ENCODE measurements around the gene RIBC2. TPM values are rescaled to one million over a fixed set of nuclear protein-coding genes. Genes with fewer than 3 reads are reported as not detected.
"Not testable (repeated sequence)": the region's sequence is repeated elsewhere in the genome, so short reads cannot be mapped to it uniquely, and the experiment has no call there.

Gene RIBC2
- total and polyA plus RNA-seq, 2 of the 13 experiments (the other 11 are each of a cell fraction or from before 2014, with no cell fraction given) = 0.55 TPM; not detected in 1

GRCh38 chr22:45440688-45441087 lies 27.2 kb downstream of the RIBC2 start:
- H3K27me3 ChIP-seq (ENCODE audit: control insufficient read depth in 1 of 2, insufficient read depth in 2 of 2, low read length in 2 of 2); DNase-seq (ENCODE audit: low spot score); H3K9me3 ChIP-seq (ENCODE audit: low read length); FAIRE-seq; H3K79me2 ChIP-seq (ENCODE audit: insufficient read depth, low read length); BruUV-seq (replicated peaks); H2AFZ ChIP-seq (ENCODE audit: low read length); H3K9ac ChIP-seq (ENCODE audit: insufficient read depth, low read depth, low read length); H3K36me3 ChIP-seq (replicated peaks in 1 of 2; ENCODE audit: control insufficient read depth in 1 of 2, insufficient read depth in 2 of 2, low read length in 2 of 2); ATAC-seq; H4K20me1 ChIP-seq (ENCODE audit: insufficient read depth, low read length); H3K27ac ChIP-seq (ENCODE audit: extremely low read length, insufficient read depth, low read length); TF ChIP-seq LCORL (IDR thresholded peaks at IDR 0.05): not testable (repeated sequence)
- Histone ChIP-seq H3K4me3 (replicated peaks in 1 of 3; ENCODE audit: insufficient read depth in 1 of 3, low read depth in 2 of 3, low read length in 3 of 3) (peak overlapping the region in 2 of 3 experiments; percentile 32 to 44; a peak in 3 of 6 replicates), H3K4me2 (ENCODE audit: low read depth, low read length) (peak overlapping the region; percentile 75), H3K4me1 (ENCODE audit: insufficient read depth, low read length) (peaks cover 51% of the 10 kb centered on the region)
- intact Hi-C loops (cut with micrococcal nuclease; ENCODE audit: unreplicated experiment) (loop anchor here (1.0 to 5.0 kb wide), 2 partner anchors 42 to 113 kb away; no protein-coding TSS in a partner anchor), in situ Hi-C loops (cut with HindIII; ENCODE audit: extremely low pct_ligation_motif_present, low pct_unique_long_range_greater_than_20kb) (loop anchor here (5.0 kb wide), 1 partner anchor 112 kb away; no protein-coding TSS in a partner anchor)
- ChIA-PET CTCF (ENCODE audit: low intra/inter-chr PET ratio, low total read pairs) (interaction anchor here (1.7 to 2.3 kb wide), 2 partner anchors 22 to 113 kb away, joined by 7 to 32 read pairs; no protein-coding TSS in a partner anchor), POLR2A (interaction anchor here (2.7 kb wide), 1 partner anchor 62 kb away, joined by 12 read pairs; the partner anchor contains the start of gene FBLN1)
- WGBS (ENCODE audit: low lambda C conversion rate) = 2% methylated on average over 12 of the region's 13 CpGs
- TF ChIP-seq ZNF317 (CRISPR knock-in tag; IDR thresholded peaks at IDR 0.05) (peak; percentile 66; the same call in 1 of the 2 replicates), LCORL (CRISPR knock-in tag; IDR thresholded peaks at IDR 0.05) (0 out of 2 replicates have a peak, but pooled peaks have one; percentile 1)

GRCh38 chr22:45441138-45441537 lies 27.6 kb downstream of the RIBC2 start:
- Histone ChIP-seq H3K9ac (ENCODE audit: insufficient read depth, low read depth, low read length) (no peak overlapping the region), H3K4me3 (replicated peaks in 1 of 3; ENCODE audit: insufficient read depth in 1 of 3, low read depth in 2 of 3, low read length in 3 of 3) (peak overlapping the region; percentile 22 to 44 (median 32); a peak in 4 of 6 replicates), H3K9me3 (ENCODE audit: low read length) (no peaks in the 10 kb centered on the region), H2AFZ (ENCODE audit: low read length) (no peak overlapping the region), H3K4me2 (ENCODE audit: low read depth, low read length) (peak overlapping the region; percentile 75), H3K79me2 (ENCODE audit: insufficient read depth, low read length) (no peaks in the 10 kb centered on the region), H3K27ac (ENCODE audit: extremely low read length, insufficient read depth, low read length) (no peak overlapping the region), H4K20me1 (ENCODE audit: insufficient read depth, low read length) (no peaks in the 10 kb centered on the region), H3K36me3 (replicated peaks in 1 of 2; ENCODE audit: control insufficient read depth in 1 of 2, insufficient read depth in 2 of 2, low read length in 2 of 2) (no peaks in the 10 kb centered on the region), H3K4me1 (ENCODE audit: insufficient read depth, low read length) (peaks cover 47% of the 10 kb centered on the region), H3K27me3 (ENCODE audit: control insufficient read depth in 1 of 2, insufficient read depth in 2 of 2, low read length in 2 of 2) (no peaks in the 10 kb centered on the region)
- DNase-seq (ENCODE audit: low spot score) (peak; percentile 71), ATAC-seq (peak; percentile 97), FAIRE-seq (peak; percentile 79)
- intact Hi-C loops (cut with micrococcal nuclease; ENCODE audit: unreplicated experiment) = loop anchor here (1.0 to 5.0 kb wide), 2 partner anchors 41 to 112 kb away; no protein-coding TSS in a partner anchor
- ChIA-PET CTCF (ENCODE audit: low intra/inter-chr PET ratio, low total read pairs) (interaction anchor here (1.7 to 2.3 kb wide), 2 partner anchors 21 to 113 kb away, joined by 7 to 32 read pairs; no protein-coding TSS in a partner anchor), POLR2A (interaction anchor here (1.1 to 2.7 kb wide), 2 partner anchors 62 to 113 kb away, joined by 6 to 12 read pairs; partner anchors contain the start of gene FBLN1)
- in situ Hi-C loops (cut with HindIII; ENCODE audit: extremely low pct_ligation_motif_present, low pct_unique_long_range_greater_than_20kb) = loop anchor here (5.0 kb wide), 1 partner anchor 111 kb away; no protein-coding TSS in a partner anchor
- 3% methylated on average over 10 of the region's 10 CpGs for WGBS (ENCODE audit: low lambda C conversion rate)
- no TSS peak for BruUV-seq (replicated peaks)
- TF ChIP-seq, protein P1, sequence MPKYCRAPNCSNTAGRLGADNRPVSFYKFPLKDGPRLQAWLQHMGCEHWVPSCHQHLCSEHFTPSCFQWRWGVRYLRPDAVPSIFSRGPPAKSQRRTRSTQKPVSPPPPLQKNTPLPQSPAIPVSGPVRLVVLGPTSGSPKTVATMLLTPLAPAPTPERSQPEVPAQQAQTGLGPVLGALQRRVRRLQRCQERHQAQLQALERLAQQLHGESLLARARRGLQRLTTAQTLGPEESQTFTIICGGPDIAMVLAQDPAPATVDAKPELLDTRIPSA (CRISPR knock-in tag; IDR thresholded peaks at IDR 0.05; ENCODE audit: borderline replicate concordance) = no peak
- no peak for TF ChIP-seq ZBTB21 (CRISPR knock-in tag; IDR thresholded peaks at IDR 0.05)
- peak; percentile 72 for TF ChIP-seq SAP130 (CRISPR knock-in tag; IDR thresholded peaks at IDR 0.05; ENCODE audit: low read depth)
- TF ChIP-seq RFXAP (CRISPR knock-in tag; IDR thresholded peaks at IDR 0.05; ENCODE audit: borderline replicate concordance) = no peak
- TF ChIP-seq MYC (CRISPR knock-in tag; IDR thresholded peaks at IDR 0.05; ENCODE audit: borderline replicate concordance) = 0 out of 2 replicates have a peak, but pooled peaks have one; percentile 24
- TF ChIP-seq ZNF530 (CRISPR knock-in tag; IDR thresholded peaks at IDR 0.05; ENCODE audit: low read depth) = no peak
- TF ChIP-seq ZNF17 (CRISPR knock-in tag; IDR thresholded peaks at IDR 0.05) = no peak
- TF ChIP-seq NRL (CRISPR knock-in tag; IDR thresholded peaks at IDR 0.05; ENCODE audit: borderline replicate concordance) = no peak
- TF ChIP-seq SMAD3 (CRISPR knock-in tag; IDR thresholded peaks at IDR 0.05) = 0 out of 2 replicates have a peak, but pooled peaks have one; percentile 43
- TF ChIP-seq ZNF780A (CRISPR knock-in tag; IDR thresholded peaks at IDR 0.05) = no peak
- TF ChIP-seq TAF1 (CRISPR knock-in tag; IDR thresholded peaks at IDR 0.05) = no peak
- TF ChIP-seq FOSL2 (CRISPR knock-in tag; IDR thresholded peaks at IDR 0.05) = peak; percentile 26; the same call in 1 of the 2 replicates
- TF ChIP-seq ZNF577 (CRISPR knock-in tag; IDR thresholded peaks at IDR 0.05; ENCODE audit: borderline replicate concordance, low read depth) = no peak
- 0 out of 2 replicates have a peak, but pooled peaks have one; percentile 21 for TF ChIP-seq IRF2 (CRISPR knock-in tag; IDR thresholded peaks at IDR 0.05)
- peak; percentile 76 for TF ChIP-seq TEAD3 (CRISPR knock-in tag; optimal IDR thresholded peaks at IDR 0.05; ENCODE audit: borderline replicate concordance)
- TF ChIP-seq KLF15 (CRISPR knock-in tag; IDR thresholded peaks at IDR 0.05; ENCODE audit: borderline replicate concordance) = no peak

Measured in HepG2 (cell line).